Measurements from ENCODE around the gene CDH12. TPM values are rescaled to one million over a fixed set of nuclear protein-coding genes. Genes with fewer than 3 reads are reported as not detected.

Gene CDH12
- total and polyA plus RNA-seq, 2 donors (not counting 3 experiments of a cell fraction or from before 2014, with no cell fraction given) = 0.03 TPM; not detected in 1

DNA sequence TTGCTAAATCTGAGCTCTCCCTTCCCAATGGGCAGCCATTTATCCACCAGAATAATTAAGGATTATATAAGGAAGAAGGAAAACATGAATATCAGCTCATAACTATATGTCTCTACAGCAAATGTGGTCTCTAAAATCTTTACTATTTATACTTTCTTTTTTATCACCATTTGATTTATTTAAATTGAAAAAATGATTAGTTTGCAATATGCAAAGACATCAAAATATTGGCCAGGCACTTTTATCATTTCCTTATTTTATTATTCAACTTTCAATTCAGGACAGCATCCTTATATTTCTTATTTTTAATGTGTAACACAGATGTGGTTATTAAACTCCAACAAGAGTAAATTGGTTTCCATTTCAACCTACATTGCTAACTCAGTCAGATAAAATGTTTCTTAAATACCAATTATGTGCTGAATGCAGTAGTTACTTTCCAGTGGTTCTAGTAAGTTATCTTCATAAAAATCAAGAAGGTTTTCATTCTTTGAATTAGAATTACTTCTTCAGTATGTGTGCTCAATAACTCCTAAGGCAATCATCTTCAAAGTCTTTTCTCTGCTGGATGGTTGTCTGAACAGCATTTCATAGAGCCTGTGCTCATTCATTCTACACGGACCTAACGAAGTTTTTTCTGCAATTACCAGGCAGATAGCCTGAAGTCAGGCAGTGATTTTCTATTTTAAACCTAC lies 1148.0 kb downstream of the CDH12 start:
- intact Hi-C loops (cut with micrococcal nuclease) = no loop called here
- no TSS peak for BruUV-seq (replicated peaks)
- Histone ChIP-seq H3K9ac (replicated peaks; ENCODE audit: extremely low read depth, insufficient read depth, low read length) (no peak overlapping the region), H3K4me3 (replicated peaks in 1 of 3; ENCODE audit: insufficient read depth in 1 of 3, low read depth in 1 of 3, low read length in 3 of 3) (no peak overlapping the region), H3K9me1 (replicated peaks; ENCODE audit: control insufficient read depth, extremely low read depth, insufficient read depth, low read length) (no peaks in the 10 kb centered on the region), H3K36me3 (ENCODE audit: control insufficient read depth in 2 of 2, extremely low read depth in 1 of 2, insufficient read depth in 2 of 2, low read length in 2 of 2) (no peaks in the 10 kb centered on the region), H3K27me3 (ENCODE audit: control insufficient read depth in 2 of 2, insufficient read depth in 2 of 2, low read length in 2 of 2) (no peaks in the 10 kb centered on the region), H3K9me3 (replicated peaks; ENCODE audit: control insufficient read depth, insufficient read depth, low read length) (no peaks in the 10 kb centered on the region), H3K27ac (ENCODE audit: insufficient read depth, low read depth, low read length) (no peak overlapping the region), H3K4me1 (ENCODE audit: control insufficient read depth, extremely low read depth, insufficient read depth, low read length) (no peaks in the 10 kb centered on the region), H4K20me1 (replicated peaks; ENCODE audit: control insufficient read depth, extremely low read depth, insufficient read depth, low read length) (no peaks in the 10 kb centered on the region), H3K79me2 (ENCODE audit: control insufficient read depth, insufficient read depth, low read length) (no peaks in the 10 kb centered on the region), H2AFZ (ENCODE audit: low read depth, low read length) (no peak overlapping the region), H3K4me2 (ENCODE audit: insufficient read depth, low read length) (no peak overlapping the region)
- no peak for FAIRE-seq
- dilution Hi-C loops (cut with MboI; ENCODE audit: extremely low pct_ligation_motif_present, low sequenced_read_pairs) = no loop called here
- ChIA-PET POLR2A (no interaction called here), CTCF (no interaction called here)
- DNase-seq (ENCODE audit: low read depth, low spot score) = no peak
- TF ChIP-seq, protein P1, sequence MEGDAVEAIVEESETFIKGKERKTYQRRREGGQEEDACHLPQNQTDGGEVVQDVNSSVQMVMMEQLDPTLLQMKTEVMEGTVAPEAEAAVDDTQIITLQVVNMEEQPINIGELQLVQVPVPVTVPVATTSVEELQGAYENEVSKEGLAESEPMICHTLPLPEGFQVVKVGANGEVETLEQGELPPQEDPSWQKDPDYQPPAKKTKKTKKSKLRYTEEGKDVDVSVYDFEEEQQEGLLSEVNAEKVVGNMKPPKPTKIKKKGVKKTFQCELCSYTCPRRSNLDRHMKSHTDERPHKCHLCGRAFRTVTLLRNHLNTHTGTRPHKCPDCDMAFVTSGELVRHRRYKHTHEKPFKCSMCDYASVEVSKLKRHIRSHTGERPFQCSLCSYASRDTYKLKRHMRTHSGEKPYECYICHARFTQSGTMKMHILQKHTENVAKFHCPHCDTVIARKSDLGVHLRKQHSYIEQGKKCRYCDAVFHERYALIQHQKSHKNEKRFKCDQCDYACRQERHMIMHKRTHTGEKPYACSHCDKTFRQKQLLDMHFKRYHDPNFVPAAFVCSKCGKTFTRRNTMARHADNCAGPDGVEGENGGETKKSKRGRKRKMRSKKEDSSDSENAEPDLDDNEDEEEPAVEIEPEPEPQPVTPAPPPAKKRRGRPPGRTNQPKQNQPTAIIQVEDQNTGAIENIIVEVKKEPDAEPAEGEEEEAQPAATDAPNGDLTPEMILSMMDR (IDR thresholded peaks at IDR 0.05; ENCODE audit: extremely low read depth in 1 of 2, insufficient read depth in 1 of 2, low read depth in 1 of 2, low read length in 2 of 2) = no peak
- TF ChIP-seq FOS (IDR thresholded peaks at IDR 0.05; ENCODE audit: borderline replicate concordance, insufficient read depth, low read length) = no peak
- no peak for TF ChIP-seq EZH2 (IDR thresholded peaks at IDR 0.05; ENCODE audit: borderline replicate concordance, low read depth, low read length, severe bottlenecking)

DNA sequence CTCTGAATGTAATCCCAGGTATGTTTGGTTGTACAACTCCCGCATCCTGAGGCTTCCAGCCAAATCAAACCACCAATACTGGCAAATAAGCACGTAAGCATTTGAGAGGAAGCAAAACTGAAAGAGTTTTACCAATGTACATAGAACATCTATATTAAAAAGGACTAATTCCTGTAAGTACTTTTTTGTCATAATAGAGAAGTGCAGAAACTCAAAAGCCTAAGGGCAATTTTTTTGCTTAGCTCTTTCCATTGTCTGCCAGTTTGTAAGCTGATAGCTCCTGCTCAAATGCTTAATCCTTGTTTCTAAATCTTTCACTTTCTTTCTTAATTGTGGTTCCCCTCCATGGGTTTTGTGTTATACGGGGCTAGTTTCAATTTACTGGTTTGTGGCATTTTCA lies 1151.8 kb downstream of the CDH12 start:
- no peaks in the 10 kb centered on the region for H3K79me2 ChIP-seq (ENCODE audit: control insufficient read depth, insufficient read depth, low read length)
- no peak overlapping the region for H2AFZ ChIP-seq (ENCODE audit: low read depth, low read length)
- H3K27ac ChIP-seq (ENCODE audit: insufficient read depth, low read depth, low read length) = no peak overlapping the region
- no peaks in the 10 kb centered on the region for H3K4me1 ChIP-seq (ENCODE audit: control insufficient read depth, extremely low read depth, insufficient read depth, low read length)
- no peaks in the 10 kb centered on the region for H3K9me3 ChIP-seq (replicated peaks; ENCODE audit: control insufficient read depth, insufficient read depth, low read length)
- H3K36me3 ChIP-seq (ENCODE audit: control insufficient read depth in 2 of 2, extremely low read depth in 1 of 2, insufficient read depth in 2 of 2, low read length in 2 of 2) = no peaks in the 10 kb centered on the region
- intact Hi-C loops (cut with micrococcal nuclease) (no loop called here), dilution Hi-C loops (cut with MboI; ENCODE audit: extremely low pct_ligation_motif_present, low sequenced_read_pairs) (no loop called here)
- no TSS peak for BruUV-seq (replicated peaks)
- no peak overlapping the region for H3K9ac ChIP-seq (replicated peaks; ENCODE audit: extremely low read depth, insufficient read depth, low read length)
- FAIRE-seq (no peak), DNase-seq (ENCODE audit: low read depth, low spot score) (no peak)
- ChIA-PET CTCF (interaction anchor here (0.8 kb wide), 1 partner anchor 17 kb away, joined by 3 read pairs; no protein-coding TSS in a partner anchor), POLR2A (no interaction called here)
- no peak overlapping the region for H3K4me2 ChIP-seq (ENCODE audit: insufficient read depth, low read length)
- TF ChIP-seq MYC (IDR thresholded peaks at IDR 0.05; ENCODE audit: low read depth, low read length) = no peak
- TF ChIP-seq POLR2AphosphoS5 (IDR thresholded peaks at IDR 0.05; ENCODE audit: insufficient read depth, low read depth, low read length) = no peak
- TF ChIP-seq POLR2A (IDR thresholded peaks at IDR 0.05; ENCODE audit: low read depth, low read length) = no peak
- TF ChIP-seq EZH2 (IDR thresholded peaks at IDR 0.05; ENCODE audit: borderline replicate concordance, low read depth, low read length, severe bottlenecking) = no peak
- no peaks in the 10 kb centered on the region for H3K27me3 ChIP-seq (ENCODE audit: control insufficient read depth in 2 of 2, insufficient read depth in 2 of 2, low read length in 2 of 2)
- no peaks in the 10 kb centered on the region for H4K20me1 ChIP-seq (replicated peaks; ENCODE audit: control insufficient read depth, extremely low read depth, insufficient read depth, low read length)
- no peaks in the 10 kb centered on the region for H3K9me1 ChIP-seq (replicated peaks; ENCODE audit: control insufficient read depth, extremely low read depth, insufficient read depth, low read length)
- no peak overlapping the region for H3K4me3 ChIP-seq (replicated peaks in 1 of 3; ENCODE audit: insufficient read depth in 1 of 3, low read depth in 1 of 3, low read length in 3 of 3)

Data from endothelial cell of umbilical vein (primary cell).